GM06990 (cell line): ENCODE data around the gene ADGRD1.

ENCODE experiments used
- DNase-seq: peaks from one replicate; pipeline ENCODE4 v3.0.0-alpha.2; 2011; ENCODE audit not compliant: insufficient read length; ENCODE audit errors: extremely low read depth
- H3K27me3 ChIP-seq: replicated peaks from 2 replicates; pipeline ENCODE4 v1.6.0; 2011; ENCODE audit warnings: low read length; ENCODE audit not compliant: control insufficient read depth, insufficient read depth
- H3K36me3 ChIP-seq: 2 replicates; pipeline ENCODE4 v1.5.1; 2011; ENCODE audit warnings: low read length; ENCODE audit not compliant: control insufficient read depth, insufficient read depth
- H3K4me3 ChIP-seq: replicated peaks from 2 replicates; pipeline ENCODE4 v1.5.1; 2011; ENCODE audit warnings: low read depth, mild to moderate bottlenecking, control low read depth, low read length
- CTCF ChIP-seq: IDR thresholded peaks from 2 replicates; pipeline ENCODE4 v1.5.1; 2011; ENCODE audit warnings: low read length, control low read depth, mild to moderate bottlenecking, inconsistent platforms; ENCODE audit not compliant: insufficient read depth, poor library complexity, severe bottlenecking

ADGRD1 gene

GRCh38 chr12:131049549-131050339 is 96.0 kb downstream of the ADGRD1 start:
- no peak for DNase-seq
- Histone ChIP-seq H3K27me3 (no peaks in the 10 kb centered on the region; the same call in 1 of the 2 replicates), H3K4me3 (no peak overlapping the region), H3K36me3 (no peaks in the 10 kb centered on the region)
- TF ChIP-seq CTCF = no peak

- DNase-seq = no peak
- Histone ChIP-seq H3K36me3 (no peaks in the 10 kb centered on the region), H3K4me3 (no peak overlapping the region), H3K27me3 (no peaks in the 10 kb centered on the region; the same call in 1 of the 2 replicates)
- no peak for TF ChIP-seq CTCF
These were observed 96.9 kb downstream of the ADGRD1 start for GRCh38 chr12:131050463-131051154.

- H3K4me3 ChIP-seq = no peak overlapping the region
These were observed 97.4 kb downstream of the ADGRD1 start for GRCh38 chr12:131051155-131051473.

GRCh38 chr12:131052063-131052781 is 98.5 kb downstream of the ADGRD1 start:
- Histone ChIP-seq H3K4me3 (no peak overlapping the region), H3K27me3 (no peaks in the 10 kb centered on the region; the same call in 1 of the 2 replicates), H3K36me3 (no peaks in the 10 kb centered on the region)
- no peak for DNase-seq
- no peak for TF ChIP-seq CTCF

More at GRCh38 chr12:131051155-131051473, 97.4 kb downstream of the ADGRD1 start:
- Histone ChIP-seq H3K27me3 (no peaks in the 10 kb centered on the region; the same call in 1 of the 2 replicates), H3K36me3 (no peaks in the 10 kb centered on the region)
- no peak for DNase-seq
- no peak for TF ChIP-seq CTCF

GRCh38 chr12:131052929-131053328 is 99.2 kb downstream of the ADGRD1 start:
- no peaks in the 10 kb centered on the region for H3K36me3 ChIP-seq
- TF ChIP-seq CTCF = no peak
- no peak for DNase-seq
- H3K4me3 ChIP-seq = no peak overlapping the region
- H3K27me3 ChIP-seq = no peaks in the 10 kb centered on the region; the same call in 1 of the 2 replicates
